HG03457 (cell line): Measurements from ENCODE around the gene CFAP97D2.
"Not testable (repeated sequence)": the region's sequence is repeated elsewhere in the genome, so short reads cannot be mapped to it uniquely, and the experiment has no call there.

ENCODE experiments used
- ATAC-seq: cut with Tn5 transposase; IDR thresholded peaks from one replicate; pipeline ENCODE4 v1.9.1; 2021; ENCODE audit warnings: moderate number of reproducible peaks; ENCODE audit not compliant: unreplicated experiment

CFAP97D2 gene

GRCh38 chr13:114179087-114179658 is at the start of gene CFAP97D2:
Gene CFAP97D2, plus strand, starts transcription at chr13:114179257. Its CDS starts 74 bp downstream, at chr13:114179331.
- no peak for ATAC-seq

- no peak for ATAC-seq
These were observed 49.4 kb upstream of the CFAP97D2 start for GRCh38 chr13:114129649-114130062.

GRCh38 chr13:114130131-114130836 is 48.8 kb upstream of the CFAP97D2 start:
- ATAC-seq = no peak

GRCh38 chr13:114130837-114131582 is 48.0 kb upstream of the CFAP97D2 start:
- no peak for ATAC-seq

- ATAC-seq = peak; percentile 2
These were observed 47.3 kb upstream of the CFAP97D2 start for GRCh38 chr13:114131583-114132418.

- ATAC-seq = peak; percentile 45
These were observed 46.5 kb upstream of the CFAP97D2 start, which contains the start of gene RASA3 for GRCh38 chr13:114132419-114133121. Gene RASA3, minus strand, starts transcription at chr13:114132623. Its CDS starts 134 bp downstream, at chr13:114132489.

- not testable (repeated sequence) for ATAC-seq
These were observed 45.9 kb upstream of the CFAP97D2 start for GRCh38 chr13:114133126-114133525.

GRCh38 chr13:114133552-114133951 is 45.5 kb upstream of the CFAP97D2 start:
- ATAC-seq = not testable (repeated sequence)

- no peak for ATAC-seq
These were observed 44.7 kb upstream of the CFAP97D2 start for GRCh38 chr13:114134111-114134943.

GRCh38 chr13:114134944-114135610 is 44.0 kb upstream of the CFAP97D2 start:
- no peak for ATAC-seq

- no peak for ATAC-seq
These were observed 43.3 kb upstream of the CFAP97D2 start for GRCh38 chr13:114135731-114136171.

- no peak for ATAC-seq
These were observed 42.5 kb upstream of the CFAP97D2 start for GRCh38 chr13:114136576-114136975.

- ATAC-seq = no peak
These were observed 38.7 kb upstream of the CFAP97D2 start for GRCh38 chr13:114140131-114140905.

GRCh38 chr13:114140906-114141250 is 38.2 kb upstream of the CFAP97D2 start:
- ATAC-seq = no peak

- ATAC-seq = no peak
These were observed 37.6 kb upstream of the CFAP97D2 start for GRCh38 chr13:114141261-114141996.

GRCh38 chr13:114142137-114142550 is 36.9 kb upstream of the CFAP97D2 start:
- no peak for ATAC-seq
